Progenitor cell of endocrine pancreas (in vitro differentiated cells): Measurements from ENCODE around the gene GPRC5B. TPM values are rescaled to one million over a fixed set of nuclear protein-coding genes. Genes with fewer than 3 reads are reported as not detected.

Experiments used
- DNase-seq: peaks from one replicate; pipeline ENCODE4 v3.0.0; 2021; ENCODE audit warnings: low spot score; ENCODE audit not compliant: unreplicated experiment
- H3K27ac Mint-ChIP-seq: 2 replicates; pipeline ENCODE4 v1.8.0; 2021; ENCODE audit warnings: mild to moderate bottlenecking, moderate library complexity, mixed read lengths
- H3K27me3 Mint-ChIP-seq: 2 replicates; pipeline ENCODE4 v1.8.0; 2021; ENCODE audit warnings: mixed read lengths
- H3K36me3 Mint-ChIP-seq: 2 replicates; pipeline ENCODE4 v1.8.0; 2022; ENCODE audit warnings: mixed read lengths; ENCODE audit not compliant: insufficient read depth
- H3K4me1 Mint-ChIP-seq: 2 replicates; pipeline ENCODE4 v1.8.0; 2021; ENCODE audit warnings: low read depth, mixed read lengths
- H3K4me3 Mint-ChIP-seq: 2 replicates; pipeline ENCODE4 v1.8.0; 2021; ENCODE audit warnings: low read depth, mild to moderate bottlenecking, moderate library complexity, mixed read lengths
- H3K9me3 Mint-ChIP-seq: 2 replicates; pipeline ENCODE4 v1.8.0; 2021; ENCODE audit warnings: low read depth, mixed read lengths
- total RNA-seq: library from RNA; stranded (reverse); gene quantifications from 2 replicates; pipeline ENCODE4 v1.2.1, GENCODE V29; 2021
- TF ChIP-seq, protein P1 (sequence below): fragments of 200-600 bp; sonication (generic); IDR thresholded peaks from one replicate; pipeline ENCODE4 v1.5.0; 2021; ENCODE audit warnings: antibody characterized with exemption, mild to moderate bottlenecking; ENCODE audit not compliant: unreplicated experiment

GPRC5B gene
- total RNA-seq, 1 donor from 2014 or later: 44.3 TPM

DNA sequence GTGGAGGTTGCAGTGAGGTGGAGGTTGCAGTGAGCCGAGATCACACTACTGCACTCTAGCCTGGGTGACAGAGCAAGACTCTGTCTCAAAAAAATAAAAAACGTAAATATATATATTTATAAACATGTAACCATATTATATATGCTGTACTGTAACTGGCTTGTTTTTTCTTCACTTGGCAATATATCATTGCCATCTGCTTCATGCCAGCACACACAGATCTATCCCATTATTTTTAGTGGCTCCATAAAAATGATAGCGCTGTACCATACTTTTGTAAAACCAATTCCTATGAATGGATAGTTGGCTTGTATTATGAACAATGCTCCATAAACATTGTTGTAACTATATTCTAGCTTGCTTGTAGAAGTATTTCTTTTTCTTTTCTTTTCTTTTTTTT is 49.5 kb downstream of the GPRC5B start:
- TF ChIP-seq, protein P1, sequence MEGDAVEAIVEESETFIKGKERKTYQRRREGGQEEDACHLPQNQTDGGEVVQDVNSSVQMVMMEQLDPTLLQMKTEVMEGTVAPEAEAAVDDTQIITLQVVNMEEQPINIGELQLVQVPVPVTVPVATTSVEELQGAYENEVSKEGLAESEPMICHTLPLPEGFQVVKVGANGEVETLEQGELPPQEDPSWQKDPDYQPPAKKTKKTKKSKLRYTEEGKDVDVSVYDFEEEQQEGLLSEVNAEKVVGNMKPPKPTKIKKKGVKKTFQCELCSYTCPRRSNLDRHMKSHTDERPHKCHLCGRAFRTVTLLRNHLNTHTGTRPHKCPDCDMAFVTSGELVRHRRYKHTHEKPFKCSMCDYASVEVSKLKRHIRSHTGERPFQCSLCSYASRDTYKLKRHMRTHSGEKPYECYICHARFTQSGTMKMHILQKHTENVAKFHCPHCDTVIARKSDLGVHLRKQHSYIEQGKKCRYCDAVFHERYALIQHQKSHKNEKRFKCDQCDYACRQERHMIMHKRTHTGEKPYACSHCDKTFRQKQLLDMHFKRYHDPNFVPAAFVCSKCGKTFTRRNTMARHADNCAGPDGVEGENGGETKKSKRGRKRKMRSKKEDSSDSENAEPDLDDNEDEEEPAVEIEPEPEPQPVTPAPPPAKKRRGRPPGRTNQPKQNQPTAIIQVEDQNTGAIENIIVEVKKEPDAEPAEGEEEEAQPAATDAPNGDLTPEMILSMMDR: no peak

DNA sequence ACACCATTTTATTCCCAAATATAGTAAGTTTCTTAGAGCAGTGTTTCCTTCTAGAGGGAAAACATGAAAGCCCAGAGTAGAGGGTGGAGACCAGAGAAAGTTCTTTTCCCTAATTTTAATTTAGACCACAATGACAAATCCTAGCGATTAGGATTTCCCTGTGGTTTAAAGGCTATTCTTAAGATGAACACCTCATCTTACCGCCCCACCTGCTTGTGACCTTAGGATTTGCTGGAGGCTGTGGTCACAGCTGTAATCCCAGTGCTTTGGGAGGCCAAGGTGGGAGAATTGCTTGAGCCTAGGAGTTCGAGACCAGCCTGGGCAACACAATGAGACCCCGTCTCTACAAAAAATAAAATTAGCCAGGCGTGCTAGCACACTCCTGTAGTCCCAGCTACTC is 51.1 kb downstream of the GPRC5B start:
- no peak overlapping the region for H3K4me3 Mint-ChIP-seq
- no peak for DNase-seq
- H3K27ac Mint-ChIP-seq: no peak overlapping the region
- H3K9me3 Mint-ChIP-seq: no peaks in the 10 kb centered on the region
- H3K36me3 Mint-ChIP-seq: peaks cover 1% of the 10 kb centered on the region
- no peaks in the 10 kb centered on the region for H3K27me3 Mint-ChIP-seq
- peaks cover 2% of the 10 kb centered on the region for H3K4me1 Mint-ChIP-seq
- TF ChIP-seq, protein P1: no peak

More for the DNA sequence above, 49.5 kb downstream of the GPRC5B start:
- H3K9me3 Mint-ChIP-seq: no peaks in the 10 kb centered on the region
- H3K36me3 Mint-ChIP-seq: peaks cover 1% of the 10 kb centered on the region
- DNase-seq: no peak
- H3K27me3 Mint-ChIP-seq: no peaks in the 10 kb centered on the region
- H3K27ac Mint-ChIP-seq: no peak overlapping the region
- H3K4me3 Mint-ChIP-seq: no peak overlapping the region
- H3K4me1 Mint-ChIP-seq: no peaks in the 10 kb centered on the region

DNA sequence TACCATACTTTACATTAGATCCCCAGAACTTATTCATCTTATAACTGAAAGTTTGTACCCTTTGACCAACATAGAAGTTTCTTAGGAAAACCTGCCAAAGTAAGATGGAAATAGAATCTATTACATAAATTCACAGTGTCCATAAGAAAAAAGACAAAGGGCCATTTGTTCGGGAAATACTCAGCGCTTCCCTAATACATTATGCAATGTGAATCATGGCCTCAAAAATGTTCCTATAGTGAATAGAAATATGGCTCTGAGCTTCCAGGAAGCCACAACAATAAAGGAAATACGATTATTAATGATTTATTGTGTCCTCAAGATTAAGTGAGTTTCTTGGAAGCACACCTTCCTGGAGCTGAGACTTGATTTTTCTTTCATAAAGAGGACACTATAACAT is 51.5 kb downstream of the GPRC5B start:
- H3K27ac Mint-ChIP-seq: no peak overlapping the region
- peaks cover 1% of the 10 kb centered on the region for H3K36me3 Mint-ChIP-seq
- H3K4me3 Mint-ChIP-seq: no peak overlapping the region
- H3K4me1 Mint-ChIP-seq: peaks cover 2% of the 10 kb centered on the region
- TF ChIP-seq, protein P1: no peak
- no peak for DNase-seq
- H3K9me3 Mint-ChIP-seq: no peaks in the 10 kb centered on the region
- no peaks in the 10 kb centered on the region for H3K27me3 Mint-ChIP-seq

DNA sequence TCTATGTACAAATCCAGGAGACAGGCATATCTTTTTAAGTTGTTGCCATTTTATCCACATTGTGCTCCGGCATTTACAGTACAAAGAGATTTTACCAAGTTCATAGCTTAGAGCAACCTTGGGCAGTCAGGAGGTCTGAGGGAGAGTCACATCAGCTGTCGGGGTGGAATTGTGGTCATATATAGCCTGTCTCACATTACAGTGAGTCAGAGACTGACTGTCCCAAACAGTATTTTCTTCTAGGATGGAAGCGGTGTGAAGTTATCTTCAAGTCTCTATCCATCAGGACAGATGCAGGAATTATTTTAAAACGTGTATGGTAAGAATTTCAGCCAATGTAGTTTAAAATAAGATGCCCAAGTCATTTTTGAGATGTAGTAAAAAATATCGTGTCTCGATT is 53.0 kb downstream of the GPRC5B start:
- H3K4me3 Mint-ChIP-seq: no peak overlapping the region

DNA sequence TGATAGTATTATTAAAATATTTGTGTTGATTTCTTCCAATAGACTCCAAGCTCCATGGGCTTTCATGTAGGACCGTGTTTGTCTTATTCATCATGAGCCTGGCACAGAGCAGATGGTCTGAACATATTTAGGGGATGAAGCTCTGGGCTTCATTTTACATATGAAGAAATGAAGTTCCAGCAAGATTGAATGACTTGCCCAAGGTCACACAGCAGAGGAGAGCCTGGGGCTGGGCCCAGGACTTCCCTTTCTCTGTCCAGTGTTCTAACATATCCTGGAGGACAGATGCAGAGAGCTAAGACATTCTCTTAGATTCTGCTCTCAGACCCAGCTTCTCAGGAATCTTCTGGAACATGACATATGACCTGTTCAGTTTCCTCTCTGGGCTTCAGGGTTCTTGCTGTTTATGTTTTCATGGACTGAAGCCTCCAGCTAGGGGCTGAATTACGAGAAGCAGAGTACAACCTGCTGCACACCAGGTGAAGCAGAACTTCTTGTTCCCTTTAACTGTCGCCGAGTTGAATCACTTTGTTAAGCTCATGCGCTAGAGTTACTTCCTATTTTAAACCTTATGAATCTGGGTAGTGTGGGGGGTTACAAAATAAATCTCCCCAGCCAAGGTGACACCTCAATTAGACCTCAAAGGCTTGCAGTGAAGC is 53.6 kb downstream of the GPRC5B start:
- no peak for DNase-seq
- Mint-ChIP-seq H3K36me3 (peaks cover 3% of the 10 kb centered on the region), H3K27ac (no peak overlapping the region), H3K27me3 (no peaks in the 10 kb centered on the region), H3K9me3 (no peaks in the 10 kb centered on the region), H3K4me1 (peaks cover 2% of the 10 kb centered on the region), H3K4me3 (no peak overlapping the region)
- TF ChIP-seq, protein P1: no peak

More for the DNA sequence above, 53.0 kb downstream of the GPRC5B start:
- Mint-ChIP-seq H3K36me3 (peaks cover 3% of the 10 kb centered on the region), H3K9me3 (no peaks in the 10 kb centered on the region), H3K27me3 (no peaks in the 10 kb centered on the region), H3K27ac (no peak overlapping the region), H3K4me1 (peaks cover 2% of the 10 kb centered on the region)
- no peak for DNase-seq
- TF ChIP-seq, protein P1: no peak
